Hepatocyte (in vitro differentiated cells): ENCODE results near the gene TAAR9. TPM values are rescaled to one million over a fixed set of nuclear protein-coding genes. Genes with fewer than 3 reads are reported as not detected.

Experiments
- DNase-seq: peaks from one replicate; pipeline ENCODE4 v3.0.0-alpha.2; 2016; ENCODE audit warnings: low spot score
- H2AFZ ChIP-seq: fragments of 200-600 bp; sonication (generic); 2 replicates; pipeline ENCODE4 v1.6.0; 2016; ENCODE audit warnings: antibody characterized with exemption, mild to moderate bottlenecking
- H3K27ac ChIP-seq: fragments of 200-600 bp; sonication (generic); 2 replicates; pipeline ENCODE4 v1.5.1; 2016; ENCODE audit warnings: mild to moderate bottlenecking
- H3K27me3 ChIP-seq: fragments of 200-600 bp; sonication (generic); 2 replicates; pipeline ENCODE4 v1.6.1; 2016
- H3K36me3 ChIP-seq: fragments of 200-600 bp; sonication (generic); replicated peaks from 2 replicates; pipeline ENCODE4 v1.5.1; 2016; ENCODE audit warnings: low read depth; ENCODE audit not compliant: insufficient read depth
- H3K4me1 ChIP-seq: fragments of 200-600 bp; sonication (generic); 2 replicates; pipeline ENCODE4 v1.5.1; 2016; ENCODE audit warnings: mild to moderate bottlenecking, moderate library complexity; ENCODE audit not compliant: insufficient read depth
- H3K4me2 ChIP-seq: fragments of 200-600 bp; sonication (generic); 2 replicates; pipeline ENCODE4 v1.6.0; 2016
- H3K4me3 ChIP-seq: fragments of 200-600 bp; sonication (generic); 2 replicates; pipeline ENCODE4 v1.5.1; 2016; ENCODE audit warnings: mild to moderate bottlenecking
- H3K79me2 ChIP-seq: fragments of 200-600 bp; sonication (generic); 2 replicates; pipeline ENCODE4 v1.6.0; 2017; ENCODE audit warnings: mild to moderate bottlenecking
- H3K9me2 ChIP-seq: fragments of 200-600 bp; sonication (generic); replicated peaks from 2 replicates; pipeline ENCODE4 v1.6.0; 2017; ENCODE audit warnings: mild to moderate bottlenecking; ENCODE audit not compliant: insufficient read depth
- H3K9me3 ChIP-seq: fragments of 200-600 bp; sonication (generic); 2 replicates; pipeline ENCODE4 v1.5.1; 2016; ENCODE audit warnings: low read depth, mild to moderate bottlenecking
- H4K20me1 ChIP-seq: fragments of 200-600 bp; sonication (generic); 2 replicates; pipeline ENCODE4 v1.6.0; 2016; ENCODE audit warnings: mild to moderate bottlenecking; ENCODE audit not compliant: insufficient read depth, poor library complexity, severe bottlenecking
- CTCF ChIP-seq: fragments of 200-600 bp; sonication (generic); IDR thresholded peaks from 2 replicates; pipeline ENCODE4 v1.5.1; 2016; ENCODE audit warnings: antibody characterized with exemption, mild to moderate bottlenecking; ENCODE audit not compliant: poor library complexity
- EZH2 ChIP-seq: fragments of 200-600 bp; sonication (generic); IDR thresholded peaks from 2 replicates; pipeline ENCODE4 v1.6.1; 2016; ENCODE audit warnings: antibody characterized with exemption, mild to moderate bottlenecking, borderline replicate concordance
- EZH2phosphoT487 ChIP-seq: fragments of 200-600 bp; sonication (generic); IDR thresholded peaks from one replicate; pipeline ENCODE4 v1.6.1; 2018; ENCODE audit warnings: antibody characterized with exemption, mild to moderate bottlenecking, low read depth, moderate library complexity; ENCODE audit not compliant: unreplicated experiment, severe bottlenecking
- WGBS: methylation state at CpG from one replicate; pipeline ENCODE4 v1.1.6; 2016; ENCODE audit warnings: low lambda C conversion rate; ENCODE audit errors: missing lambda C conversion rate; 5-methylcytosine and 5-hydroxymethylcytosine counted together
- polyA plus RNA-seq: library from polyadenylated mRNA; unstranded; fragments of >200 nt; fragmentation: Nextera tagmentation; extraction: Ambion mirVana; gene quantifications from 2 replicates; pipeline ENCODE4 v1.2.1, GENCODE V29; 2016
- total RNA-seq: library from RNA; depleted of rRNA; stranded (reverse); fragments of >200 nt; gene quantifications from 2 replicates; pipeline ENCODE4 v1.2.3, GENCODE V29; 2014

The TAAR9 gene
- total and polyA plus RNA-seq, 2 experiments from 2014 or later, result not detected

GRCh38 chr6:132490478-132491204 is 47.4 kb upstream of the TAAR9 start:
- Histone ChIP-seq H3K36me3 (no peaks in the 10 kb centered on the region), H2AFZ (no peak overlapping the region), H3K9me2 (no peaks in the 10 kb centered on the region), H3K4me1 (no peaks in the 10 kb centered on the region), H3K4me2 (no peak overlapping the region), H4K20me1 (peaks cover 51% of the 10 kb centered on the region), H3K27ac (no peak overlapping the region), H3K79me2 (peaks cover 72% of the 10 kb centered on the region), H3K27me3 (no peaks in the 10 kb centered on the region), H3K9me3 (no peaks in the 10 kb centered on the region), H3K4me3 (no peak overlapping the region)
- TF ChIP-seq EZH2 (no peak), EZH2phosphoT487 (no peak), CTCF (no peak)
- no peak for DNase-seq
- WGBS, result 92% methylated on average over 10 of the region's 10 CpGs

- no peaks in the 10 kb centered on the region for H3K27me3 ChIP-seq
- peaks cover 78% of the 10 kb centered on the region for H3K79me2 ChIP-seq
- H3K9me2 ChIP-seq, result no peaks in the 10 kb centered on the region
- H4K20me1 ChIP-seq, result peaks cover 58% of the 10 kb centered on the region
- DNase-seq, result no peak
- WGBS, result 93% methylated on average over 5 of the region's 5 CpGs
- no peak overlapping the region for H3K4me2 ChIP-seq
- no peak overlapping the region for H2AFZ ChIP-seq
- no peaks in the 10 kb centered on the region for H3K36me3 ChIP-seq
- no peaks in the 10 kb centered on the region for H3K4me1 ChIP-seq
- TF ChIP-seq CTCF (no peak), EZH2 (no peak), EZH2phosphoT487 (no peak)
- no peak overlapping the region for H3K27ac ChIP-seq
- no peaks in the 10 kb centered on the region for H3K9me3 ChIP-seq
- H3K4me3 ChIP-seq, result no peak overlapping the region
Observed at GRCh38 chr6:132491303-132491702, 46.8 kb upstream of the TAAR9 start.

GRCh38 chr6:132491881-132492280 is 46.2 kb upstream of the TAAR9 start:
- no peaks in the 10 kb centered on the region for H3K9me2 ChIP-seq
- TF ChIP-seq CTCF (no peak), EZH2 (no peak), EZH2phosphoT487 (no peak)
- no peak overlapping the region for H2AFZ ChIP-seq
- no peaks in the 10 kb centered on the region for H3K9me3 ChIP-seq
- no peak overlapping the region for H3K27ac ChIP-seq
- no peaks in the 10 kb centered on the region for H3K36me3 ChIP-seq
- H3K4me2 ChIP-seq, result no peak overlapping the region
- H3K4me1 ChIP-seq, result no peaks in the 10 kb centered on the region
- no peaks in the 10 kb centered on the region for H3K27me3 ChIP-seq
- DNase-seq, result no peak
- 100% methylated on average over 1 of the region's 1 CpG for WGBS
- H3K4me3 ChIP-seq, result no peak overlapping the region
- peaks cover 62% of the 10 kb centered on the region for H4K20me1 ChIP-seq
- peaks cover 84% of the 10 kb centered on the region for H3K79me2 ChIP-seq
